C4-2B (cell line): ENCODE measurements around the gene NIT2.

Source experiments
- H3K27ac ChIP-seq: fragments of 450-650 bp; 2 replicates; pipeline ENCODE4 v1.5.1; 2017
- CTCF ChIP-seq: fragments of 450-650 bp; conservative IDR thresholded peaks from 2 replicates; pipeline ENCODE4 v1.5.1; 2017; ENCODE audit warnings: mild to moderate bottlenecking
- ZFX ChIP-seq: fragments of 450-650 bp; IDR thresholded peaks from 2 replicates; pipeline ENCODE4 v1.6.1; 2017

Gene NIT2

GRCh38 chr3:100376301-100376700 lies 41.7 kb downstream of the NIT2 start:
- TF ChIP-seq ZFX = no peak
- TF ChIP-seq CTCF = no peak
- no peak overlapping the region for H3K27ac ChIP-seq

GRCh38 chr3:100384733-100385525 lies 50.4 kb downstream of the NIT2 start:
- no peak overlapping the region; the same call in 1 of the 2 replicates for H3K27ac ChIP-seq
- TF ChIP-seq ZFX (no peak), CTCF (no peak)

- TF ChIP-seq ZFX = no peak
- TF ChIP-seq CTCF = no peak
- H3K27ac ChIP-seq = no peak overlapping the region
These were observed 52.0 kb downstream of the NIT2 start for GRCh38 chr3:100386437-100387074.

- no peak for TF ChIP-seq ZFX
- TF ChIP-seq CTCF = no peak
- H3K27ac ChIP-seq = no peak overlapping the region
These were observed 54.5 kb downstream of the NIT2 start for GRCh38 chr3:100389025-100389424.

GRCh38 chr3:100395679-100396431 lies 61.3 kb downstream of the NIT2 start:
- TF ChIP-seq CTCF (no peak), ZFX (no peak)
- H3K27ac ChIP-seq = no peak overlapping the region

- H3K27ac ChIP-seq = no peak overlapping the region
- TF ChIP-seq ZFX (no peak), CTCF (no peak)
These were observed 62.4 kb downstream of the NIT2 start for GRCh38 chr3:100396967-100397366.
